Adrenal gland (tissue), 5 donors: ENCODE data around the gene TMEM138.

Experiments
- POLR2A ChIP-seq, 2 donors: fragments of 450-650 bp; IDR thresholded peaks; one replicate each; pipeline ENCODE4 v1.6.1; 2017; ENCODE audit warnings: antibody characterized with exemption in 2 of 2, mild to moderate bottlenecking in 2 of 2, moderate library complexity in 1 of 2
- TF ChIP-seq, protein P1 (sequence below), 6 experiments: fragments of 450-650 bp in 4 of 6; fragments of 200-600 bp in 2 of 6; sonication (generic) in 1 of 6; IDR thresholded peaks; 1 replicate in 5 of 6; 2 replicates in 1 of 6; pipeline versions ENCODE4 v1.5.1 to v1.8.0; 2016 to 2021; ENCODE audit warnings: antibody characterized with exemption in 6 of 6, mild to moderate bottlenecking in 2 of 6, moderate library complexity in 1 of 6
- donor health status: DM: no; HTN: no; CAD: no.

DNA sequence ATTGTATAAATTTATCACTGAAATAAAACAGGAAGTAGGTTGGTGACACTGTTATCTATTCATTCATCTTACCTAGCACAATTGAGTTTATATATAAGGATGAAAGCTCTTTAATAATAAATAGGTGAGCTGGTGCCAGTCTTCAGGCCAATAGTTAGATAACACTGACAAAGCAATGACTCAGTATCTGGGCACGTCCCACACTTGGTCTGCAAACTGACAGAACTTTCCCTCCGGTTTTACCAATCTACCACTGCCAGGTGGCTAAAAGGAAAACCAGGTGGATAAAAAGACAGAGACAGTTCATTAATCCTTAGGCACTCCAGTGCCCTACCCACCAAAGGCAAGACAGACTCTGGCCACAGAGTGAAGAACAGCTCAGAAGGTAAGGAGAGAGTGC, 46.9 kb upstream of the TMEM138 start:
- TF ChIP-seq, protein P1, sequence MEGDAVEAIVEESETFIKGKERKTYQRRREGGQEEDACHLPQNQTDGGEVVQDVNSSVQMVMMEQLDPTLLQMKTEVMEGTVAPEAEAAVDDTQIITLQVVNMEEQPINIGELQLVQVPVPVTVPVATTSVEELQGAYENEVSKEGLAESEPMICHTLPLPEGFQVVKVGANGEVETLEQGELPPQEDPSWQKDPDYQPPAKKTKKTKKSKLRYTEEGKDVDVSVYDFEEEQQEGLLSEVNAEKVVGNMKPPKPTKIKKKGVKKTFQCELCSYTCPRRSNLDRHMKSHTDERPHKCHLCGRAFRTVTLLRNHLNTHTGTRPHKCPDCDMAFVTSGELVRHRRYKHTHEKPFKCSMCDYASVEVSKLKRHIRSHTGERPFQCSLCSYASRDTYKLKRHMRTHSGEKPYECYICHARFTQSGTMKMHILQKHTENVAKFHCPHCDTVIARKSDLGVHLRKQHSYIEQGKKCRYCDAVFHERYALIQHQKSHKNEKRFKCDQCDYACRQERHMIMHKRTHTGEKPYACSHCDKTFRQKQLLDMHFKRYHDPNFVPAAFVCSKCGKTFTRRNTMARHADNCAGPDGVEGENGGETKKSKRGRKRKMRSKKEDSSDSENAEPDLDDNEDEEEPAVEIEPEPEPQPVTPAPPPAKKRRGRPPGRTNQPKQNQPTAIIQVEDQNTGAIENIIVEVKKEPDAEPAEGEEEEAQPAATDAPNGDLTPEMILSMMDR (IDR thresholded peaks at IDR 0.05) = no peak
- no peak for TF ChIP-seq POLR2A (IDR thresholded peaks at IDR 0.05)
